PFSK-1 (cell line): ENCODE data around the gene SLC9A1. TPM values are rescaled to one million over a fixed set of nuclear protein-coding genes. Genes with fewer than 3 reads are reported as not detected.

Source experiments
- FOXP2 ChIP-seq: optimal IDR thresholded peaks from 2 replicates; pipeline ENCODE3; 2011; ENCODE audit warnings: borderline replicate concordance, control low read depth, inconsistent platforms; ENCODE audit not compliant: insufficient read depth; ENCODE audit errors: extremely low read length, extremely low read depth
- POLR2AphosphoS5 ChIP-seq: IDR thresholded peaks from 2 replicates; pipeline ENCODE4 v1.6.1; 2012; ENCODE audit warnings: low read depth, mild to moderate bottlenecking, control low read depth, low read length, moderate library complexity
- SIN3A ChIP-seq: IDR thresholded peaks from 2 replicates; pipeline ENCODE4 v1.6.1; 2012; ENCODE audit warnings: mild to moderate bottlenecking, low read length, moderate library complexity, borderline replicate concordance; ENCODE audit not compliant: insufficient read depth
- TAF1 ChIP-seq: IDR thresholded peaks from 2 replicates; pipeline ENCODE4 v1.6.1; 2012; ENCODE audit warnings: low read length, control low read depth, borderline replicate concordance; ENCODE audit not compliant: insufficient read depth
- polyA plus RNA-seq: library from polyadenylated mRNA; unstranded; fragments of >200 nt; gene quantifications from one replicate; pipeline ENCODE4 v1.2.1, GENCODE V29; 2012; ENCODE audit warnings: low read depth, missing spikeins; ENCODE audit not compliant: insufficient read length
- TF ChIP-seq, protein P1 (sequence below), 2 experiments: IDR thresholded peaks; 2 replicates each; pipeline versions ENCODE4 v1.6.1 to v1.8.0; 2011 to 2012; ENCODE audit warnings: low read depth in 2 of 2, low read length in 2 of 2, control low read depth in 1 of 2, inconsistent platforms in 1 of 2, mild to moderate bottlenecking in 1 of 2, moderate library complexity in 1 of 2; ENCODE audit not compliant: insufficient read depth in 1 of 2

SLC9A1 gene
- polyA plus RNA-seq: 55.9 TPM

DNA sequence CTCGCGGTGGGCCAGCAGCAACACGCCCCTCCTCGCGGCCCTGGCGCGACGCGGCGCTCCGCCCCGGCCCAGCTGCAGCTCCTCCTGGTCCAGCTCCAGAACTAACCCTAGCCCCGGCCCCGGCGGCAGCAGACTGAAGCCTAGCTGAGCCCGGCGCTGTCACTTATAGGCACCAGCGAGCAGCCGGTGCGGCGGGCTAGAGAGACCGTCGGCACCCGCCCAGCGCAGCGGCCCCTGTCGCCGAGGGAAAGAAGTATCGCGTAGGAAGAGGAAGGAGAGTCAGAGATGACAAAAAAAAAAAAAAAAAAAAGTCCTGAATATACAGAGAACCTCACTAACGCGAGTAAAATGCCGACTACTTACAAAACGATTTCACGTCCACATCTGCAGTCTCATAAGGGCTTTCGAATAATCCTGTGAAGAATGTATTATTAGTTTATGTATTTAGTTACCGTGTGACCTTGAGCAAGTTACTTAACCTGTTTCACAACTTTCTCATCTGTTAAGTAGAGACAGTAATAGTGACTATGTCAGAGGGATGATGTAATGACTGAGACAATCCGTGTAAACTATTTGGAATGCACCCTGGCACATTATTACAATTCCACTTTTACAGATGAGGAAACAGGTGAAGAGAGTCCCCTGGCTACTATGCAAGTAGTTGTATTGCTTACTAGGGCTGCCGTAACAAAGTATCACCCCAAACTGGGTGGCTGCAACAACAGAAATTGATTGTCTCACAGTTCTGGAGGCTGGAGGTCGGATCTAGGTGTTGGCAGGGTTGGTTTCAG lies at the start of gene SLC9A1:
Gene SLC9A1 (minus strand): TSS at position 135 of the 791 bp plus-strand sequence. CDS start 791 bp downstream, outside the sequence.
- TF ChIP-seq TAF1: peak; percentile 100
- TF ChIP-seq, protein P1, sequence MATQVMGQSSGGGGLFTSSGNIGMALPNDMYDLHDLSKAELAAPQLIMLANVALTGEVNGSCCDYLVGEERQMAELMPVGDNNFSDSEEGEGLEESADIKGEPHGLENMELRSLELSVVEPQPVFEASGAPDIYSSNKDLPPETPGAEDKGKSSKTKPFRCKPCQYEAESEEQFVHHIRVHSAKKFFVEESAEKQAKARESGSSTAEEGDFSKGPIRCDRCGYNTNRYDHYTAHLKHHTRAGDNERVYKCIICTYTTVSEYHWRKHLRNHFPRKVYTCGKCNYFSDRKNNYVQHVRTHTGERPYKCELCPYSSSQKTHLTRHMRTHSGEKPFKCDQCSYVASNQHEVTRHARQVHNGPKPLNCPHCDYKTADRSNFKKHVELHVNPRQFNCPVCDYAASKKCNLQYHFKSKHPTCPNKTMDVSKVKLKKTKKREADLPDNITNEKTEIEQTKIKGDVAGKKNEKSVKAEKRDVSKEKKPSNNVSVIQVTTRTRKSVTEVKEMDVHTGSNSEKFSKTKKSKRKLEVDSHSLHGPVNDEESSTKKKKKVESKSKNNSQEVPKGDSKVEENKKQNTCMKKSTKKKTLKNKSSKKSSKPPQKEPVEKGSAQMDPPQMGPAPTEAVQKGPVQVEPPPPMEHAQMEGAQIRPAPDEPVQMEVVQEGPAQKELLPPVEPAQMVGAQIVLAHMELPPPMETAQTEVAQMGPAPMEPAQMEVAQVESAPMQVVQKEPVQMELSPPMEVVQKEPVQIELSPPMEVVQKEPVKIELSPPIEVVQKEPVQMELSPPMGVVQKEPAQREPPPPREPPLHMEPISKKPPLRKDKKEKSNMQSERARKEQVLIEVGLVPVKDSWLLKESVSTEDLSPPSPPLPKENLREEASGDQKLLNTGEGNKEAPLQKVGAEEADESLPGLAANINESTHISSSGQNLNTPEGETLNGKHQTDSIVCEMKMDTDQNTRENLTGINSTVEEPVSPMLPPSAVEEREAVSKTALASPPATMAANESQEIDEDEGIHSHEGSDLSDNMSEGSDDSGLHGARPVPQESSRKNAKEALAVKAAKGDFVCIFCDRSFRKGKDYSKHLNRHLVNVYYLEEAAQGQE (IDR thresholded peaks at IDR 0.05; ENCODE audit: insufficient read depth in 1 of 2, low read depth in 2 of 2, low read length in 2 of 2): peak; percentile 65 to 78
- TF ChIP-seq POLR2AphosphoS5: peak; percentile 99
- no peak for TF ChIP-seq SIN3A
- peak; percentile 75 for TF ChIP-seq FOXP2

DNA sequence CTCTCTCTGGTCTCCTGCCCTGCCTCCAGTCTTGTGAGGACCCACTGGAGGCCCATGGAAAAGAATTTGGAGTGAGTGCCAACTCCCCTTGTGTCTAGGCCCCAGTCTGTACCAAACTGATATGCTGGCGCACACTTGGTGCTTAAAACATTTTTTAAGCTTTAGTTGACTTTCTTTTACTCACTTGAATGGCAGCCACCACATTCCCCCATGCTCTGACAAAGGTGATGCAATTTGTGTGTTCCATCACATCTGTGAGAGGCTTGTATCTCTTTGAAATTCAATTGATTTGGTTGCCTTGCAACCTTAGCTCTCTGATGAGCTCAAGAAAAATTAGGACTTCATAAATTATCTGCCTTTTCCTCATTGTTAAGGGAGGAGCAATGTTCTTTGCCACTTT lies 49.0 kb upstream of the SLC9A1 start:
- TF ChIP-seq, protein P1 (IDR thresholded peaks at IDR 0.05; ENCODE audit: insufficient read depth in 1 of 2, low read depth in 2 of 2, low read length in 2 of 2): no peak
- TF ChIP-seq POLR2AphosphoS5 (no peak), FOXP2 (no peak), SIN3A (no peak), TAF1 (no peak)

DNA sequence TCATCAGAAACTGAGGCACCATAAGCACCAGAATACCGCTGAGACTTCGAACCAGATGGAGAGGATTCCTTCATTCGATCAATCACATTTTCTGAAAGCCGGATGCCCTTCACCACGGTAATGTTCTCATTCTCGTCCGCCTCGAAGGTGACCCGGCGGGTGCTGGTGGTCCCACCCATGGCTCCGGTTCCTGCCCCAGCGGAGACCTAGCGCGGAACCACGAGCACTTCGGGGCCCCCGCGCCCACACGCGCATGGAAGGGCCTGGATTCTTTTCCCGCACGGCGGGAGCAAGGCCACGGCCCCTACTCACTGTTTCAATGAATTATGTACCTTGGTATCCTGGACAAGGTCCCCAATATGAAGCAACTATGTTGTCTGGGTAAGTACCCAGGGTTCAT lies 46.4 kb upstream of the SLC9A1 start:
- TF ChIP-seq TAF1 (no peak), FOXP2 (no peak), POLR2AphosphoS5 (no peak), SIN3A (no peak)
- TF ChIP-seq, protein P1 (IDR thresholded peaks at IDR 0.05; ENCODE audit: insufficient read depth in 1 of 2, low read depth in 2 of 2, low read length in 2 of 2): no peak

DNA sequence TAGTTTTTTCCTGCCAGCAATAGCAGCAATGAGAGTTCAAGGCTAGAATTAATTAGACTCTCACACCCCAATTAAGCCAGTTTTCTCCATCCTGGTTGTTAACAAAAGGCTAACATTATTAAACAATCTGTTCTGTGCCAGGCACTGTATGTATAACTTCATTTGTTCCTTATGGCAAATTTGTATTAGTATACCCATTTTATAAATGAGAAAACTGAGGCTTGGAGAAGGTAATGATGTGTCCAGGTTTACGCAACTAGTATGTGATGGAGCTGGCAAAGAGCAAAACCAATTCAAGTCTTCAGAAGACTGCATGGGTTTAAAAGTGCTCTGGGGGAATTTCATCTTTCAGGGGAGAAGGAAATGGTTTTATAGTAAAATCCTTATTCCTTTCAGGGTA lies 38.3 kb upstream of the SLC9A1 start:
- TF ChIP-seq POLR2AphosphoS5: no peak
- TF ChIP-seq, protein P1 (IDR thresholded peaks at IDR 0.05; ENCODE audit: insufficient read depth in 1 of 2, low read depth in 2 of 2, low read length in 2 of 2): no peak
- TF ChIP-seq FOXP2: no peak
- TF ChIP-seq TAF1: no peak
- no peak for TF ChIP-seq SIN3A
